Medulla oblongata (tissue), 1 donor: ENCODE data around the gene ELOA2.
"Not testable (repeated sequence)": the region's sequence is repeated elsewhere in the genome, so short reads cannot be mapped to it uniquely, and the experiment has no call there.

ENCODE experiments used
- DNase-seq: peaks from one replicate; pipeline ENCODE4 v3.0.0-alpha.2; 2015; ENCODE audit errors: extremely low spot score

Gene ELOA2

GRCh38 chr18:47023769-47024465 is 11.5 kb downstream of the ELOA2 start:
- not testable (repeated sequence) for DNase-seq

GRCh38 chr18:47022821-47023220 is 12.6 kb downstream of the ELOA2 start:
- not testable (repeated sequence) for DNase-seq

GRCh38 chr18:47020757-47021156 is 14.7 kb downstream of the ELOA2 start:
- not testable (repeated sequence) for DNase-seq

GRCh38 chr18:47019870-47020269 is 15.6 kb downstream of the ELOA2 start:
- not testable (repeated sequence) for DNase-seq
